Measurements from ENCODE around the gene EXT2. TPM values are rescaled to one million over a fixed set of nuclear protein-coding genes. Genes with fewer than 3 reads are reported as not detected.

The EXT2 gene
- total and polyA plus RNA-seq, 10 of the 15 experiments (the other 5 are each of a cell fraction or from before 2014, with no cell fraction given), result 3.8 to 31.4 (median 17.9) TPM

DNA sequence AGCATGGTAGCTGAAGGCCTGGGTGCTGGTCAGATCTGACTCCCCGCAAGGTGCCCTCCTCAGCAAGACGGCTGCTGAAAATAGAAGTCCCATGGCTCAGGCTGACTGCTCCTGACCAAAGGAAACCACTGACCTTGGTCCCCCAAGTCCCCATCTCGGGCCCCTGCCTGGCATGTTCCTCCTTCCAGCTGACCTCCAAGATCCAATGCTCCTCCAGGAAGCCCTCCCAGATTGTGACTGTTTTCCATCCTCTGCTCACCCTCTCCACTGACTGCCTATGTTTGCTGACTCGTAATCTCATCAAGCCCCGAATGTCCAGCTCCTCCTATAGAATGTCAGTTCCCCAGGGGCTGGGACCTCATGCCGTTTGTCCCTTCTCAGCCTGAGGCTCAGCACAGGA lies 184.0 kb downstream of the EXT2 start (continued):
- TF ChIP-seq, protein P1, sequence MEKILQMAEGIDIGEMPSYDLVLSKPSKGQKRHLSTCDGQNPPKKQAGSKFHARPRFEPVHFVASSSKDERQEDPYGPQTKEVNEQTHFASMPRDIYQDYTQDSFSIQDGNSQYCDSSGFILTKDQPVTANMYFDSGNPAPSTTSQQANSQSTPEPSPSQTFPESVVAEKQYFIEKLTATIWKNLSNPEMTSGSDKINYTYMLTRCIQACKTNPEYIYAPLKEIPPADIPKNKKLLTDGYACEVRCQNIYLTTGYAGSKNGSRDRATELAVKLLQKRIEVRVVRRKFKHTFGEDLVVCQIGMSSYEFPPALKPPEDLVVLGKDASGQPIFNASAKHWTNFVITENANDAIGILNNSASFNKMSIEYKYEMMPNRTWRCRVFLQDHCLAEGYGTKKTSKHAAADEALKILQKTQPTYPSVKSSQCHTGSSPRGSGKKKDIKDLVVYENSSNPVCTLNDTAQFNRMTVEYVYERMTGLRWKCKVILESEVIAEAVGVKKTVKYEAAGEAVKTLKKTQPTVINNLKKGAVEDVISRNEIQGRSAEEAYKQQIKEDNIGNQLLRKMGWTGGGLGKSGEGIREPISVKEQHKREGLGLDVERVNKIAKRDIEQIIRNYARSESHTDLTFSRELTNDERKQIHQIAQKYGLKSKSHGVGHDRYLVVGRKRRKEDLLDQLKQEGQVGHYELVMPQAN (conservative IDR thresholded peaks at IDR 0.05), result no peak
- TF ChIP-seq CHD4 (IDR thresholded peaks at IDR 0.05) (no peak), ZNF217 (IDR thresholded peaks at IDR 0.05) (no peak), PML (IDR thresholded peaks at IDR 0.05; ENCODE audit: low read length) (no peak), PAX5 (IDR thresholded peaks at IDR 0.05; ENCODE audit: borderline replicate concordance, low read depth, low read length) (no peak), SMC3 (IDR thresholded peaks at IDR 0.05; ENCODE audit: borderline replicate concordance, low read length) (no peak), MYC (IDR thresholded peaks at IDR 0.05; ENCODE audit: insufficient read depth, insufficient read length, insufficient replicate concordance, low read length, severe bottlenecking) (no peak), KLF5 (IDR thresholded peaks at IDR 0.05; ENCODE audit: partially characterized antibody) (no peak), SREBF2 (IDR thresholded peaks at IDR 0.05; ENCODE audit: low read length) (no peak)

DNA sequence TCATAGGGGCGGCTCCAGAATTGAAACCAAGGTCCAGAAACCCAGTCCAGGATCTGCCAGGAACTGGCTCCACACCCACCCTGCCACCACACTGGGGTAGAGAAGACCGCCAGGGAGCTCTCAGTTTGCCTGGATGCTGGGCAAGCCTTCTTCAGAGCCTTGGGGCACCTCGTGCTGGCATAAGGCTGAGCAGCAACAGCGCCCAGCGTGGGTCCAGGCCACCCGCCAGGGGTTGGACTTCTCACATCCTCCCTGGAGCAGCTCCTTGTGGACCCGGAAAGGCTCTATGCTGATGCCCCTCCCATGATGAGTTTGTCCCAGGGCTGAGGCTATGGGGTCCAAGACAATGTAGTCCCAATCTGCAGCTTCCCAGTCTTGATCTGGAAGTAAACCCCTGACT lies 184.8 kb downstream of the EXT2 start:
- Histone ChIP-seq H3K4me3 (no peak overlapping the region), H3K4me1 (ENCODE audit: control insufficient read depth, insufficient read depth, low read length) (no peaks in the 10 kb centered on the region), H3K27me3 (replicated peaks in 1 of 2; ENCODE audit: control insufficient read depth in 2 of 2, insufficient read depth in 2 of 2, low read length in 1 of 2) (no peaks in the 10 kb centered on the region; a peak in 1 of 4 replicates), H3K4me2 (ENCODE audit: control insufficient read depth, insufficient read depth) (no peak overlapping the region), H4K20me1 (ENCODE audit: control insufficient read depth, insufficient read depth) (no peaks in the 10 kb centered on the region), H3K9ac (ENCODE audit: control insufficient read depth, insufficient read depth, low read length) (no peak overlapping the region), H3K79me2 (ENCODE audit: control insufficient read depth, insufficient read depth, low read length) (no peaks in the 10 kb centered on the region), H3K9me3 (replicated peaks; ENCODE audit: control insufficient read depth, insufficient read depth, low read length) (no peaks in the 10 kb centered on the region), H2AFZ (ENCODE audit: control insufficient read depth, low read depth, low read length) (no peak overlapping the region), H3K27ac (ENCODE audit: control insufficient read depth, insufficient read depth) (no peak overlapping the region), H3K36me3 (ENCODE audit: control insufficient read depth in 2 of 2, insufficient read depth in 2 of 2, low read length in 1 of 2) (no peaks in the 10 kb centered on the region)
- TF ChIP-seq ZNF687 (IDR thresholded peaks at IDR 0.05), result no peak
- no peak for TF ChIP-seq STAT1 (conservative IDR thresholded peaks at IDR 0.05)
- no peak for TF ChIP-seq SUPT20H (IDR thresholded peaks at IDR 0.05; ENCODE audit: borderline replicate concordance, control insufficient read depth, low read depth, low read length)
- TF ChIP-seq RUNX3 (IDR thresholded peaks at IDR 0.05; ENCODE audit: low read length), result no peak
- no peak for TF ChIP-seq CHD2 (IDR thresholded peaks at IDR 0.05; ENCODE audit: borderline replicate concordance, low read depth, low read length)
- no peak for TF ChIP-seq CBFB (IDR thresholded peaks at IDR 0.05; ENCODE audit: low read depth)
- no peak for TF ChIP-seq EGR1 (IDR thresholded peaks at IDR 0.05; ENCODE audit: borderline replicate concordance in 1 of 2, low read depth in 2 of 2, low read length in 2 of 2)
- 49% methylated on average over 7 of the region's 7 CpGs for WGBS (ENCODE audit: insufficient coverage, insufficient replicate concordance, low lambda C conversion rate, missing lambda C conversion rate)
- ChIA-PET SMC1A (ENCODE audit: uncharacterized antibody, unreplicated experiment) (no interaction called here), RAD21 (ENCODE audit: unreplicated experiment) (no interaction called here), CTCF (interaction anchor here (0.5 to 1.2 kb wide), 2 partner anchors 147 to 697 kb away, joined by 3 to 7 read pairs; no protein-coding TSS in a partner anchor), POLR2A (no interaction called here)
- in situ Hi-C loops (cut with MboI) (loop anchor here (10.0 kb wide), 1 partner anchor 345 kb away; no protein-coding TSS in a partner anchor), intact Hi-C loops (cut with micrococcal nuclease; ENCODE audit: unreplicated experiment) (loop anchor here (10.0 kb wide), 1 partner anchor 635 kb away; no protein-coding TSS in a partner anchor)
- DNase-seq (ENCODE audit: low read depth, low spot score) (no peak), ATAC-seq (no peak), FAIRE-seq (no peak)
- no TSS peak for BruUV-seq (replicated peaks)

Measured in GM12878 (cell line).